ENCODE results near the gene TCP11L2. TPM values are rescaled to one million over a fixed set of nuclear protein-coding genes. Genes with fewer than 3 reads are reported as not detected.

The TCP11L2 gene
- 100 to 1,000 TPM; 139 to 144 TPM for total RNA-seq
- 34.2 TPM for polyA plus RNA-seq (2013, experiment 1 of 2)
- polyA plus RNA-seq (2013, experiment 2 of 2): 51.9 TPM
- 1.6 to 292 (median 143) reads per million in 172 experiments for total RNA-seq

- peak within 1 kb of the TSS; percentile 99 for H3K4me3 Mint-ChIP-seq
- peak within 1 kb of the TSS; percentile 97 for H3K4me3 ChIP-seq (ENCODE audit: low read length)
- no peaks in the 10 kb centered on the region for H3K9me3 ChIP-seq (ENCODE audit: control insufficient read depth in 1 of 2, insufficient read depth in 1 of 2, low read length in 2 of 2)
- intact Hi-C loops (cut with DNase I, micrococcal nuclease): loop anchor here (1.0 to 10.0 kb wide), 7 partner anchors 53 to 1318 kb away; partner anchors contain the start of genes CRY1 (in 2 of the 2), NOPCHAP1 (in 1 of the 2) and POLR3B (in 1 of the 2)
- H3K27me3 Mint-ChIP-seq: no peaks in the 10 kb centered on the region
- H3K27ac Mint-ChIP-seq: peak within 1 kb of the TSS; percentile 99
- ATAC-seq (ENCODE audit: poor library complexity) (peak; percentile 49), DNase-seq (peak; percentile 89 to 97 (median 92))
- no peak for TF ChIP-seq CTCF (IDR thresholded peaks at IDR 0.05)
- ChIA-PET POLR2A (interaction anchor here (0.7 to 5.8 kb wide), 39 partner anchors 7 to 1068 kb away, joined by 3 to 157 read pairs (median 5); partner anchors contain the start of genes CKAP4, CRY1, POLR3B and TMEM263), CTCF (interaction anchor here (0.8 to 3.5 kb wide), 9 partner anchors 9 to 1374 kb away, joined by 3 to 19 read pairs (median 4); partner anchors contain the start of gene POLR3B)
- H3K4me1 Mint-ChIP-seq (ENCODE audit: low read depth): peaks cover 64% of the 10 kb centered on the region
- H3K4me1 ChIP-seq (ENCODE audit: insufficient read depth, low read length): peaks cover 49% of the 10 kb centered on the region
- no peaks in the 10 kb centered on the region for H3K9me3 Mint-ChIP-seq
- H3K27ac ChIP-seq (ENCODE audit: low read depth in 1 of 2, low read length in 2 of 2): peak within 1 kb of the TSS; percentile 99 to 100
- H3K36me3 Mint-ChIP-seq (ENCODE audit: low read depth): peaks cover 46% of the 10 kb centered on the region
- H3K27me3 ChIP-seq (ENCODE audit: control insufficient read depth in 1 of 2, insufficient read depth in 2 of 2, low read length in 2 of 2): no peaks in the 10 kb centered on the region
- H3K36me3 ChIP-seq (ENCODE audit: insufficient read depth, low read length): peaks cover 12% of the 10 kb centered on the region
These were observed at the start of gene TCP11L2 for GRCh38 chr12:106302401-106303201. TCP11L2 (plus strand) TSS chr12:106302733; CDS start chr12:106311076, 8,343 bp downstream.

- H3K36me3 Mint-ChIP-seq (ENCODE audit: low read depth): no peaks in the 10 kb centered on the region
- H3K27me3 ChIP-seq (ENCODE audit: control insufficient read depth in 1 of 2, insufficient read depth in 2 of 2, low read length in 2 of 2): no peaks in the 10 kb centered on the region
- intact Hi-C loops (cut with DNase I, micrococcal nuclease): no loop called here
- DNase-seq (no peak), ATAC-seq (ENCODE audit: poor library complexity) (no peak)
- peaks cover under 1% of the 10 kb centered on the region for H3K4me1 ChIP-seq (ENCODE audit: insufficient read depth, low read length)
- peaks cover 4% of the 10 kb centered on the region for H3K4me1 Mint-ChIP-seq (ENCODE audit: low read depth)
- H3K27ac Mint-ChIP-seq: no peak overlapping the region
- no peak for TF ChIP-seq CTCF (IDR thresholded peaks at IDR 0.05)
- CTCF ChIA-PET: interaction anchor here (2.3 kb wide), 1 partner anchor 28 kb away, joined by 6 read pairs; no protein-coding TSS in a partner anchor
- H3K9me3 Mint-ChIP-seq: no peaks in the 10 kb centered on the region
- no peak overlapping the region for H3K27ac ChIP-seq (ENCODE audit: low read depth in 1 of 2, low read length in 2 of 2)
- H3K27me3 Mint-ChIP-seq: no peaks in the 10 kb centered on the region
- no peaks in the 10 kb centered on the region for H3K9me3 ChIP-seq (ENCODE audit: control insufficient read depth in 1 of 2, insufficient read depth in 1 of 2, low read length in 2 of 2)
- H3K36me3 ChIP-seq (ENCODE audit: insufficient read depth, low read length): no peaks in the 10 kb centered on the region
- no peak overlapping the region for H3K4me3 Mint-ChIP-seq
- no peak overlapping the region for H3K4me3 ChIP-seq (ENCODE audit: low read length)
- POLR2A ChIA-PET: no interaction called here
These were observed 47.8 kb upstream of the TCP11L2 start for GRCh38 chr12:106254724-106255123.

GRCh38 chr12:106255493-106255892 lies 47.0 kb upstream of the TCP11L2 start:
- ChIA-PET CTCF (interaction anchor here (0.5 to 2.3 kb wide), 2 partner anchors 12 to 27 kb away, joined by 3 to 6 read pairs; no protein-coding TSS in a partner anchor), POLR2A (no interaction called here)
- DNase-seq: no peak
- H3K4me3 ChIP-seq (ENCODE audit: low read length): no peak overlapping the region
- no peak for ATAC-seq (ENCODE audit: poor library complexity)
- H3K4me1 Mint-ChIP-seq (ENCODE audit: low read depth): no peaks in the 10 kb centered on the region
- no peaks in the 10 kb centered on the region for H3K27me3 ChIP-seq (ENCODE audit: control insufficient read depth in 1 of 2, insufficient read depth in 2 of 2, low read length in 2 of 2)
- no peaks in the 10 kb centered on the region for H3K4me1 ChIP-seq (ENCODE audit: insufficient read depth, low read length)
- no peaks in the 10 kb centered on the region for H3K27me3 Mint-ChIP-seq
- no peaks in the 10 kb centered on the region for H3K9me3 Mint-ChIP-seq
- H3K27ac ChIP-seq (ENCODE audit: low read depth in 1 of 2, low read length in 2 of 2): no peak overlapping the region
- no peaks in the 10 kb centered on the region for H3K36me3 ChIP-seq (ENCODE audit: insufficient read depth, low read length)
- no peak overlapping the region for H3K27ac Mint-ChIP-seq
- H3K9me3 ChIP-seq (ENCODE audit: control insufficient read depth in 1 of 2, insufficient read depth in 1 of 2, low read length in 2 of 2): no peaks in the 10 kb centered on the region
- no peak overlapping the region for H3K4me3 Mint-ChIP-seq
- TF ChIP-seq CTCF (IDR thresholded peaks at IDR 0.05): no peak
- no peaks in the 10 kb centered on the region for H3K36me3 Mint-ChIP-seq (ENCODE audit: low read depth)
- intact Hi-C loops (cut with DNase I, micrococcal nuclease): no loop called here

Measured in CD4-positive, alpha-beta T cell (primary cell).